Activated CD4-positive, alpha-beta T cell treated with anti-CD3 and anti-CD28 coated beads, Interleukin-2, amount 10 ng/mL, durations not matched to agents 7 days and 5 days (primary cell): ENCODE measurements around the gene ZNF532. TPM values are rescaled to one million over a fixed set of nuclear protein-coding genes. Genes with fewer than 3 reads are reported as not detected.

ENCODE experiments used
- CTCF ChIA-PET: fragments of 350-600 bp; sonication (Branson Sonifier 250); formaldehyde crosslinking; loops from one replicate; lab custom pipeline; 2021; ENCODE audit warnings: antibody characterized with exemption; lab: Charles Lee
- POLR2A ChIA-PET: fragments of 350-600 bp; sonication (Branson Sonifier 250); formaldehyde crosslinking; loops from one replicate; lab custom pipeline; 2021; ENCODE audit warnings: antibody characterized with exemption; lab: Charles Lee
- DNase-seq: peaks from one replicate; pipeline ENCODE4 v3.0.0-alpha.2; 2020
- H3K27ac Mint-ChIP-seq: one replicate; pipeline ENCODE4 v1.8.0; 2021; ENCODE audit warnings: mild to moderate bottlenecking, moderate library complexity, mixed read lengths
- H3K27me3 Mint-ChIP-seq: one replicate; pipeline ENCODE4 v1.8.0; 2021; ENCODE audit warnings: mixed read lengths
- H3K36me3 Mint-ChIP-seq: one replicate; pipeline ENCODE4 v1.8.0; 2021; ENCODE audit warnings: low read depth, mixed read lengths
- H3K4me1 Mint-ChIP-seq: one replicate; pipeline ENCODE4 v1.8.0; 2021; ENCODE audit warnings: mixed read lengths
- H3K4me3 Mint-ChIP-seq: one replicate; pipeline ENCODE4 v1.8.0; 2021; ENCODE audit warnings: mild to moderate bottlenecking, moderate library complexity, mixed read lengths
- H3K9me3 Mint-ChIP-seq: one replicate; pipeline ENCODE4 v1.8.0; 2021; ENCODE audit warnings: mixed read lengths
- total RNA-seq, 2 experiments: library from RNA; stranded (reverse); gene quantifications; one replicate each; pipeline ENCODE4 v1.2.3, GENCODE V29; 2021

The ZNF532 gene
- total RNA-seq, 2 experiments from 2014 or later = 2.7 to 2.8 TPM

- H3K27ac Mint-ChIP-seq = no peak overlapping the region
- no peak overlapping the region for H3K4me3 Mint-ChIP-seq
- POLR2A ChIA-PET = no interaction called here
- H3K9me3 Mint-ChIP-seq = no peaks in the 10 kb centered on the region
- H3K27me3 Mint-ChIP-seq = peaks cover 7% of the 10 kb centered on the region
- DNase-seq = no peak
- no peaks in the 10 kb centered on the region for H3K36me3 Mint-ChIP-seq
- H3K4me1 Mint-ChIP-seq = no peaks in the 10 kb centered on the region
- CTCF ChIA-PET = interaction anchor here (0.6 kb wide), 1 partner anchor 10 kb away, joined by 3 read pairs; no protein-coding TSS in a partner anchor
These were observed 103.1 kb downstream of the ZNF532 start for GRCh38 chr18:58967751-58968254.

- Mint-ChIP-seq H3K36me3 (no peaks in the 10 kb centered on the region), H3K4me3 (no peak overlapping the region), H3K27me3 (peaks cover 13% of the 10 kb centered on the region), H3K27ac (no peak overlapping the region), H3K4me1 (no peaks in the 10 kb centered on the region), H3K9me3 (no peaks in the 10 kb centered on the region)
- POLR2A ChIA-PET = no interaction called here
- DNase-seq = no peak
- CTCF ChIA-PET = interaction anchor here (0.5 kb wide), 1 partner anchor 32 kb away, joined by 3 read pairs; no protein-coding TSS in a partner anchor
These were observed 106.5 kb downstream of the ZNF532 start for GRCh38 chr18:58970943-58971790.

- H3K4me1 Mint-ChIP-seq = no peaks in the 10 kb centered on the region
- ChIA-PET CTCF (no interaction called here), POLR2A (no interaction called here)
- H3K36me3 Mint-ChIP-seq = no peaks in the 10 kb centered on the region
- no peak overlapping the region for H3K4me3 Mint-ChIP-seq
- DNase-seq = no peak
- no peak overlapping the region for H3K27ac Mint-ChIP-seq
- no peaks in the 10 kb centered on the region for H3K9me3 Mint-ChIP-seq
- peaks cover 13% of the 10 kb centered on the region for H3K27me3 Mint-ChIP-seq
These were observed 110.6 kb downstream of the ZNF532 start for GRCh38 chr18:58975296-58975695.

- Mint-ChIP-seq H3K27ac (no peak overlapping the region), H3K4me1 (no peaks in the 10 kb centered on the region), H3K27me3 (peaks cover 12% of the 10 kb centered on the region), H3K4me3 (no peak overlapping the region), H3K36me3 (no peaks in the 10 kb centered on the region), H3K9me3 (no peaks in the 10 kb centered on the region)
- ChIA-PET POLR2A (interaction anchor here (0.6 kb wide), 1 partner anchor 18 kb away, joined by 6 read pairs; no protein-coding TSS in a partner anchor), CTCF (no interaction called here)
- DNase-seq = no peak
These were observed 111.1 kb downstream of the ZNF532 start for GRCh38 chr18:58975781-58976180.

- no peaks in the 10 kb centered on the region for H3K9me3 Mint-ChIP-seq
- DNase-seq = no peak
- H3K4me3 Mint-ChIP-seq = no peak overlapping the region
- H3K4me1 Mint-ChIP-seq = no peaks in the 10 kb centered on the region
- H3K27ac Mint-ChIP-seq = no peak overlapping the region
- CTCF ChIA-PET = no interaction called here
- peaks cover 12% of the 10 kb centered on the region for H3K27me3 Mint-ChIP-seq
- no peaks in the 10 kb centered on the region for H3K36me3 Mint-ChIP-seq
- POLR2A ChIA-PET = no interaction called here
These were observed 112.5 kb downstream of the ZNF532 start for GRCh38 chr18:58977223-58977622.

GRCh38 chr18:58977801-58978200 is 113.1 kb downstream of the ZNF532 start:
- H3K27me3 Mint-ChIP-seq = peaks cover 12% of the 10 kb centered on the region
- H3K4me1 Mint-ChIP-seq = no peaks in the 10 kb centered on the region
- H3K4me3 Mint-ChIP-seq = no peak overlapping the region
- POLR2A ChIA-PET = no interaction called here
- DNase-seq = no peak
- H3K27ac Mint-ChIP-seq = no peak overlapping the region
- H3K9me3 Mint-ChIP-seq = no peaks in the 10 kb centered on the region
- CTCF ChIA-PET = no interaction called here
- no peaks in the 10 kb centered on the region for H3K36me3 Mint-ChIP-seq

- POLR2A ChIA-PET = no interaction called here
These were observed 114.2 kb downstream of the ZNF532 start for GRCh38 chr18:58978916-58979315.

GRCh38 chr18:58979615-58980014 is 114.9 kb downstream of the ZNF532 start:
- no peak overlapping the region for H3K27ac Mint-ChIP-seq
- no peaks in the 10 kb centered on the region for H3K9me3 Mint-ChIP-seq
- no peak overlapping the region for H3K4me3 Mint-ChIP-seq
- H3K36me3 Mint-ChIP-seq = no peaks in the 10 kb centered on the region
- ChIA-PET POLR2A (no interaction called here), CTCF (no interaction called here)
- DNase-seq = no peak
- no peaks in the 10 kb centered on the region for H3K4me1 Mint-ChIP-seq
- peaks cover 12% of the 10 kb centered on the region for H3K27me3 Mint-ChIP-seq

More at GRCh38 chr18:58978916-58979315, 114.2 kb downstream of the ZNF532 start:
- CTCF ChIA-PET = no interaction called here
- Mint-ChIP-seq H3K27ac (no peak overlapping the region), H3K4me1 (no peaks in the 10 kb centered on the region), H3K4me3 (no peak overlapping the region), H3K9me3 (no peaks in the 10 kb centered on the region), H3K36me3 (no peaks in the 10 kb centered on the region), H3K27me3 (peaks cover 12% of the 10 kb centered on the region)
- no peak for DNase-seq

- H3K4me3 Mint-ChIP-seq = no peak overlapping the region
- CTCF ChIA-PET = no interaction called here
- H3K9me3 Mint-ChIP-seq = no peaks in the 10 kb centered on the region
- POLR2A ChIA-PET = no interaction called here
- H3K27me3 Mint-ChIP-seq = peaks cover 2% of the 10 kb centered on the region
- no peaks in the 10 kb centered on the region for H3K36me3 Mint-ChIP-seq
- H3K4me1 Mint-ChIP-seq = no peaks in the 10 kb centered on the region
- no peak overlapping the region for H3K27ac Mint-ChIP-seq
- no peak for DNase-seq
These were observed 116.3 kb downstream of the ZNF532 start for GRCh38 chr18:58980991-58981390.

- DNase-seq = no peak
- CTCF ChIA-PET = interaction anchor here (0.5 to 0.6 kb wide), 2 partner anchors 551 to 1307 kb away, joined by 3 read pairs; no protein-coding TSS in a partner anchor
- POLR2A ChIA-PET = no interaction called here
- Mint-ChIP-seq H3K36me3 (no peaks in the 10 kb centered on the region), H3K4me3 (no peak overlapping the region), H3K27me3 (peaks cover 5% of the 10 kb centered on the region), H3K27ac (no peak overlapping the region), H3K9me3 (no peaks in the 10 kb centered on the region), H3K4me1 (no peaks in the 10 kb centered on the region)
These were observed 118.8 kb downstream of the ZNF532 start for GRCh38 chr18:58983260-58984155.

- Mint-ChIP-seq H3K27ac (no peak overlapping the region), H3K4me3 (no peak overlapping the region), H3K9me3 (peaks cover 10% of the 10 kb centered on the region), H3K36me3 (no peaks in the 10 kb centered on the region), H3K4me1 (no peaks in the 10 kb centered on the region), H3K27me3 (peaks cover 18% of the 10 kb centered on the region)
- ChIA-PET POLR2A (no interaction called here), CTCF (no interaction called here)
- no peak for DNase-seq
These were observed 123.9 kb downstream of the ZNF532 start for GRCh38 chr18:58988600-58988999.

- CTCF ChIA-PET = no interaction called here
- no peak for DNase-seq
- Mint-ChIP-seq H3K27ac (no peak overlapping the region), H3K4me1 (no peaks in the 10 kb centered on the region), H3K4me3 (no peak overlapping the region), H3K36me3 (no peaks in the 10 kb centered on the region), H3K27me3 (peaks cover 18% of the 10 kb centered on the region), H3K9me3 (peaks cover 10% of the 10 kb centered on the region)
- POLR2A ChIA-PET = no interaction called here
These were observed 124.6 kb downstream of the ZNF532 start for GRCh38 chr18:58989184-58989759.
